Right lobe of liver (tissue), 6 donors: Measurements from ENCODE around the gene SCYGR3. TPM values are rescaled to one million over a fixed set of nuclear protein-coding genes. Genes with fewer than 3 reads are reported as not detected.

Experiments used
- ATAC-seq, 4 donors: fragments of 200-7000 bp; cut with Tn5 transposase; one replicate each; pipeline ENCODE4 v1.9.1; 2020; ENCODE audit warnings: mild to moderate bottlenecking in 4 of 4, moderate library complexity in 4 of 4
- DNase-seq, 3 donors: peaks; one replicate each; pipeline ENCODE4 v3.0.0-alpha.2; 2020
- H3K27ac ChIP-seq, 3 donors: fragments of 200-600 bp; one replicate each; pipeline ENCODE4 v1.8.0; 2022
- H3K27me3 ChIP-seq, 2 donors: fragments of 200-600 bp; one replicate each; pipeline ENCODE4 v1.8.0; 2022
- H3K36me3 ChIP-seq, 4 donors: fragments of 200-600 bp; sonication (generic) in 1 of 4; one replicate each; pipeline versions ENCODE4 v1.5.1 to v1.8.0; 2017 to 2022; ENCODE audit warnings: control low read depth in 1 of 4
- H3K4me1 ChIP-seq, 4 donors: fragments of 200-600 bp; sonication (generic) in 1 of 4; one replicate each; pipeline versions ENCODE4 v1.5.1 to v1.8.0; 2017 to 2022; ENCODE audit warnings: control low read depth in 1 of 4
- H3K4me3 ChIP-seq, 3 donors: fragments of 200-600 bp; one replicate each; pipeline ENCODE4 v1.8.0; 2022
- H3K9me3 ChIP-seq, 4 donors: fragments of 200-600 bp; sonication (generic) in 1 of 4; one replicate each; pipeline versions ENCODE4 v1.5.1 to v1.8.0; 2017 to 2022; ENCODE audit warnings: control low read depth in 1 of 4
- CTCF ChIP-seq, 4 donors: fragments of 200-600 bp in 3 of 4; fragments of 450-650 bp in 1 of 4; IDR thresholded peaks; one replicate each; pipeline versions ENCODE4 v1.5.1 to v1.8.0; 2016 to 2022; ENCODE audit warnings: antibody characterized with exemption in 4 of 4, mild to moderate bottlenecking in 2 of 4
- POLR2A ChIP-seq: fragments of 450-650 bp; IDR thresholded peaks from one replicate; pipeline ENCODE4 v1.6.1; 2017; ENCODE audit warnings: antibody characterized with exemption, mild to moderate bottlenecking
- WGBS: methylation state at CpG from one replicate; pipeline ENCODE4 v1.1.6; 2018; ENCODE audit warnings: low coverage, low lambda C conversion rate; ENCODE audit not compliant: insufficient coverage; ENCODE audit errors: missing lambda C conversion rate; 5-methylcytosine and 5-hydroxymethylcytosine counted together
- intact Hi-C, 2 donors: fragments of 100-400 bp; cut with DNase I; formaldehyde crosslinking; loops; one replicate each; pipeline versions ENCODE4 v1.11.2 to v1.14.1; 2022
- total RNA-seq, 6 experiments: library from RNA; depleted of rRNA in 2 of 6; stranded (reverse); fragments of >200 nt in 2 of 6; fragmentation: NEBNext Ultra II Directional in 3 of 6; extraction: Animal tissue kit (Norgen Biotek cat#: 25700) in 3 of 6; gene quantifications; one replicate each; pipeline versions ENCODE4 v1.1.0 to v1.2.4, GENCODE V29; 2016 to 2023
- donor health status: DM: no; HTN: yes; CAD: no.
- donor health status: DM: no; HTN: no; CAD: no.
- donor health status: DM: no; HTN: no; CAD: no.
- donor health status: DM: no; HTN: yes; CAD: no.
- donor health status: DM: no; HTN: yes; CAD: no.

The SCYGR3 gene
- total RNA-seq, 6 experiments from 2014 or later: not detected

GRCh38 chr2:227577555-227577954 lies 37.1 kb downstream of the SCYGR3 start:
- Histone ChIP-seq H3K4me3 (no peak overlapping the region), H3K9me3 (no peaks in the 10 kb centered on the region), H3K27me3 (no peaks in the 10 kb centered on the region), H3K36me3 (no peaks in the 10 kb centered on the region), H3K4me1 (no peaks in the 10 kb centered on the region), H3K27ac (no peak overlapping the region)
- ATAC-seq: no peak
- no peak for DNase-seq
- 38% methylated on average over 2 of the region's 2 CpGs for WGBS
- no peak for TF ChIP-seq CTCF (IDR thresholded peaks at IDR 0.05)
- TF ChIP-seq POLR2A: no peak
- intact Hi-C loops: no loop called here

GRCh38 chr2:227576812-227577211 lies 37.8 kb downstream of the SCYGR3 start:
- Histone ChIP-seq H3K36me3 (no peaks in the 10 kb centered on the region), H3K27me3 (no peaks in the 10 kb centered on the region), H3K4me3 (no peak overlapping the region), H3K4me1 (no peaks in the 10 kb centered on the region), H3K27ac (no peak overlapping the region), H3K9me3 (no peaks in the 10 kb centered on the region)
- no peak for ATAC-seq
- TF ChIP-seq POLR2A (no peak), CTCF (IDR thresholded peaks at IDR 0.05) (no peak)
- WGBS: 60% methylated on average over 2 of the region's 2 CpGs
- intact Hi-C loops: no loop called here
- DNase-seq: no peak

GRCh38 chr2:227576110-227576509 lies 38.5 kb downstream of the SCYGR3 start:
- no peaks in the 10 kb centered on the region for H3K4me1 ChIP-seq
- ATAC-seq: no peak

GRCh38 chr2:227570615-227571014 lies 44.0 kb downstream of the SCYGR3 start:
- no peak for DNase-seq
- no peaks in the 10 kb centered on the region for H3K27me3 ChIP-seq
- 43% methylated on average over 1 of the region's 1 CpG for WGBS
- no peak overlapping the region for H3K4me3 ChIP-seq
- H3K36me3 ChIP-seq: no peaks in the 10 kb centered on the region
- ATAC-seq: no peak
- no peaks in the 10 kb centered on the region for H3K9me3 ChIP-seq
- intact Hi-C loops: no loop called here
- H3K4me1 ChIP-seq: no peaks in the 10 kb centered on the region
- H3K27ac ChIP-seq: no peak overlapping the region
- TF ChIP-seq CTCF (IDR thresholded peaks at IDR 0.05) (no peak), POLR2A (no peak)

More at GRCh38 chr2:227576110-227576509, 38.5 kb downstream of the SCYGR3 start:
- Histone ChIP-seq H3K9me3 (no peaks in the 10 kb centered on the region), H3K4me3 (no peak overlapping the region), H3K27ac (no peak overlapping the region), H3K27me3 (no peaks in the 10 kb centered on the region), H3K36me3 (no peaks in the 10 kb centered on the region)
- no peak for DNase-seq
- intact Hi-C loops: no loop called here
- no peak for TF ChIP-seq POLR2A
- no peak for TF ChIP-seq CTCF (IDR thresholded peaks at IDR 0.05)

GRCh38 chr2:227568852-227569169 lies 45.8 kb downstream of the SCYGR3 start:
- no peak for ATAC-seq
- intact Hi-C loops: no loop called here
- H3K4me1 ChIP-seq: no peaks in the 10 kb centered on the region
- WGBS: 87% methylated on average over 2 of the region's 2 CpGs
- TF ChIP-seq CTCF (IDR thresholded peaks at IDR 0.05): no peak
- no peak for TF ChIP-seq POLR2A
- no peaks in the 10 kb centered on the region for H3K9me3 ChIP-seq
- no peak overlapping the region for H3K4me3 ChIP-seq
- no peak for DNase-seq
- peaks cover 0 to 2% (median 0%) of the 10 kb centered on the region in 4 donors for H3K36me3 ChIP-seq
- H3K27ac ChIP-seq: no peak overlapping the region
- no peaks in the 10 kb centered on the region for H3K27me3 ChIP-seq
